Cardiac muscle cell (in vitro differentiated cells and primary cell): ENCODE results near the gene KRT10. TPM values are rescaled to one million over a fixed set of nuclear protein-coding genes. Genes with fewer than 3 reads are reported as not detected.

ENCODE experiments used
- DNase-seq, 2 donors: peaks; one replicate each; pipeline versions ENCODE4 v3.0.0 to v3.0.0-alpha.2; 2010 to 2017; ENCODE audit warnings: low read depth in 1 of 2, low spot score in 1 of 2
- H3K27ac ChIP-seq: fragments of 200-600 bp; sonication (generic); 2 replicates; pipeline ENCODE4 v1.5.1; 2016
- H3K27me3 ChIP-seq: fragments of 200-600 bp; sonication (generic); 2 replicates; pipeline ENCODE4 v1.6.0; 2016; ENCODE audit warnings: control low read depth
- H3K36me3 ChIP-seq: fragments of 200-600 bp; sonication (generic); 2 replicates; pipeline ENCODE4 v1.5.1; 2016; ENCODE audit warnings: control low read depth
- H3K4me1 ChIP-seq: fragments of 200-600 bp; sonication (generic); 2 replicates; pipeline ENCODE4 v1.8.1; 2017; ENCODE audit warnings: low read depth, mild to moderate bottlenecking, mixed run types
- H3K4me3 ChIP-seq: fragments of 200-600 bp; sonication (generic); 2 replicates; pipeline ENCODE4 v1.5.1; 2016; ENCODE audit warnings: mild to moderate bottlenecking
- H3K9me3 ChIP-seq: fragments of 200-600 bp; sonication (generic); 2 replicates; pipeline ENCODE4 v1.5.1; 2017; ENCODE audit warnings: low read depth, mild to moderate bottlenecking, control low read depth
- polyA plus RNA-seq: library from polyadenylated mRNA; unstranded; fragments of >200 nt; fragmentation: Nextera tagmentation; extraction: Ambion mirVana; gene quantifications from 2 replicates; pipeline ENCODE4 v1.2.1, GENCODE V29; 2016
- total RNA-seq: library from RNA; depleted of rRNA; stranded (reverse); fragments of >200 nt; gene quantifications from 2 replicates; pipeline ENCODE4 v1.2.3, GENCODE V29; 2016
- TF ChIP-seq, protein P1 (sequence below): IDR thresholded peaks from 2 replicates; pipeline ENCODE4 v1.5.1; 2012; ENCODE audit warnings: low read depth, mild to moderate bottlenecking, low read length

Gene KRT10
- total and polyA plus RNA-seq, 2 experiments from 2014 or later, result 30.1 to 131 TPM

- Histone ChIP-seq H3K9me3 (no peaks in the 10 kb centered on the region), H3K27ac (no peak overlapping the region), H3K36me3 (no peaks in the 10 kb centered on the region), H3K4me1 (no peaks in the 10 kb centered on the region), H3K27me3 (peaks cover 66% of the 10 kb centered on the region), H3K4me3 (no peak overlapping the region)
- TF ChIP-seq, protein P1, sequence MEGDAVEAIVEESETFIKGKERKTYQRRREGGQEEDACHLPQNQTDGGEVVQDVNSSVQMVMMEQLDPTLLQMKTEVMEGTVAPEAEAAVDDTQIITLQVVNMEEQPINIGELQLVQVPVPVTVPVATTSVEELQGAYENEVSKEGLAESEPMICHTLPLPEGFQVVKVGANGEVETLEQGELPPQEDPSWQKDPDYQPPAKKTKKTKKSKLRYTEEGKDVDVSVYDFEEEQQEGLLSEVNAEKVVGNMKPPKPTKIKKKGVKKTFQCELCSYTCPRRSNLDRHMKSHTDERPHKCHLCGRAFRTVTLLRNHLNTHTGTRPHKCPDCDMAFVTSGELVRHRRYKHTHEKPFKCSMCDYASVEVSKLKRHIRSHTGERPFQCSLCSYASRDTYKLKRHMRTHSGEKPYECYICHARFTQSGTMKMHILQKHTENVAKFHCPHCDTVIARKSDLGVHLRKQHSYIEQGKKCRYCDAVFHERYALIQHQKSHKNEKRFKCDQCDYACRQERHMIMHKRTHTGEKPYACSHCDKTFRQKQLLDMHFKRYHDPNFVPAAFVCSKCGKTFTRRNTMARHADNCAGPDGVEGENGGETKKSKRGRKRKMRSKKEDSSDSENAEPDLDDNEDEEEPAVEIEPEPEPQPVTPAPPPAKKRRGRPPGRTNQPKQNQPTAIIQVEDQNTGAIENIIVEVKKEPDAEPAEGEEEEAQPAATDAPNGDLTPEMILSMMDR, result no peak
- no peak for DNase-seq
Measured at GRCh38 chr17:40800381-40800780, 22.0 kb downstream of the KRT10 start.

- Histone ChIP-seq H3K27me3 (peaks cover 62% of the 10 kb centered on the region), H3K27ac (no peak within 1 kb of the TSS), H3K4me3 (no peak within 1 kb of the TSS), H3K36me3 (no peaks in the 10 kb centered on the region), H3K9me3 (no peaks in the 10 kb centered on the region), H3K4me1 (no peaks in the 10 kb centered on the region)
- TF ChIP-seq, protein P1, result no peak
- no peak for DNase-seq
Measured at GRCh38 chr17:40799859-40800258, 22.6 kb downstream of the KRT10 start, which contains the start of gene KRT28. TSS of gene KRT28 (minus strand) at chr17:40799959. CDS start at chr17:40799893, 66 bp downstream.

DNA sequence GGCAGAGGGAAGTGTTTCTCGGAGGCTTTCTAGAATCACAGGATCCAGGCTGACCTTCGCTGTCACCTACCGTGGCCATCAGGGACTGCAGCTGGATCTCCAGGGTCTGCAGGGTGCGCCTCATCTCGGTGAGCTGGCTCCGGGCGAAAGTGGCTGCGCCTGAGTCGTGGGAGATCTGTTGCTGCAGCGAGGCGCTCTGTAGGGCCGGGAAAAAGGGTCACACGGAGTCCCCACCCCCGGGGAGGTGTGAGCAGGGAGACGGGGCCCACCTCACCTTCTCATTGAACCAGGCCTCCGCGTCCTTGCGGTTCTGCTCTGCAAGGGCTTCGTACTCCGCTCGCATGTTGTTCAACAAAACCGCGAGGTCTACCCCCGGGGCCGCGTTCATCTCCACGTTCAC, 25.6 kb downstream of the KRT10 start:
- H3K36me3 ChIP-seq, result no peaks in the 10 kb centered on the region
- DNase-seq, result no peak
- no peak overlapping the region for H3K27ac ChIP-seq
- TF ChIP-seq, protein P1, result no peak
- H3K9me3 ChIP-seq, result no peaks in the 10 kb centered on the region
- H3K4me3 ChIP-seq, result no peak overlapping the region
- peaks cover 53% of the 10 kb centered on the region for H3K27me3 ChIP-seq
- no peaks in the 10 kb centered on the region for H3K4me1 ChIP-seq

DNA sequence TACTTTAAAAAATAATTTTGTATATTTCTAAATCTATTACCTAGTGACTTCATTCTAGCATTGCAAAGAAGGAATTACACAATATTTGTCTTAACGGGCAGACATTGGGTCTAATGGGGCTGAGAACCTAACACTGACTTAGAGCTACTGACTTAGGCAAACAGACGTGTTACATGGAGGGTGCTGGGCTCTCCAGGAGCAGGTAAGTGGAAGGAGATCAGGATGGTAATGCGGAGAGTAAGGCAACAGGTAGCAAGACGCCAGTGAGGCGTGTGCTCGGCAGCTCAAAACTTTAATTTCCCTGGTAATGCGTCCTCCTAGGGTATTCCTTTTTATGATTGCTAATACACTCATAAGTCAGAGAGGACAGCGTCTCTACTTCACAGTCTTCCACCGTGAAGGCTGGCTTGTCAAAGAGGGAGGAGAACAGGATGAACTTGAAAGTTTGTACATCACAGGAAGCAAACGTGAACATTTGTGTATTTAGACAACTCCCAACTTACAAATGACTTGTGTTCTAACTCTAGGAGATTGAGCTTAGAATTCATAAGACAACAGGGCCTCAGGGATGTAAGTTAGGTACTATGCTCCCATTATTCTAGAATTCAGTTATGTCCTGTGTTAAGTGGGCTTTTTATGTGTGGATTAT, 27.3 kb downstream of the KRT10 start:
- DNase-seq, result no peak
- TF ChIP-seq, protein P1, result no peak
- Histone ChIP-seq H3K9me3 (no peaks in the 10 kb centered on the region), H3K4me3 (no peak overlapping the region), H3K36me3 (no peaks in the 10 kb centered on the region), H3K27ac (no peak overlapping the region), H3K4me1 (no peaks in the 10 kb centered on the region), H3K27me3 (peaks cover 36% of the 10 kb centered on the region)

- H3K4me1 ChIP-seq, result no peaks in the 10 kb centered on the region
- H3K9me3 ChIP-seq, result no peaks in the 10 kb centered on the region
- peaks cover 29% of the 10 kb centered on the region for H3K27me3 ChIP-seq
- H3K4me3 ChIP-seq, result no peak overlapping the region
- no peak overlapping the region for H3K27ac ChIP-seq
- H3K36me3 ChIP-seq, result no peaks in the 10 kb centered on the region
- DNase-seq, result no peak
- TF ChIP-seq, protein P1, result no peak
Measured at GRCh38 chr17:40794466-40794865, 27.9 kb downstream of the KRT10 start.
